HepG2 (cell line): ENCODE data around the gene MYBPC2. TPM values are rescaled to one million over a fixed set of nuclear protein-coding genes. Genes with fewer than 3 reads are reported as not detected.

Experiments used
- AHR ChIP-seq: IDR thresholded peaks from 2 replicates; pipeline ENCODE4 v1.6.1; 2018; ENCODE audit warnings: missing genetic modification reagents, missing compliant biosample characterization
- ATF7-NPFF ChIP-seq: sonication (generic); formaldehyde crosslinking; IDR thresholded peaks from 2 replicates; pipeline ENCODE4 v1.8.1; 2023; ENCODE audit warnings: mild to moderate bottlenecking, low read depth, missing genetic modification reagents, moderate library complexity
- ELF3 ChIP-seq: IDR thresholded peaks from 2 replicates; pipeline ENCODE4 v1.6.1; 2016; ENCODE audit warnings: missing genetic modification reagents, missing compliant biosample characterization
- GATAD2A ChIP-seq: IDR thresholded peaks from 2 replicates; pipeline ENCODE4 v1.6.1; 2016
- GTF2F1 ChIP-seq: fragments of 150-350 bp; IDR thresholded peaks from 2 replicates; pipeline ENCODE4 v1.6.1; 2014; ENCODE audit warnings: low read length
- GZF1 ChIP-seq: sonication (generic); formaldehyde crosslinking; IDR thresholded peaks from 2 replicates; pipeline ENCODE4 v1.5.1; 2020; ENCODE audit warnings: mild to moderate bottlenecking, missing genetic modification reagents
- HDAC2 ChIP-seq: sonication (generic); formaldehyde crosslinking; IDR thresholded peaks from 2 replicates; pipeline ENCODE4 v1.4.0; 2020; ENCODE audit warnings: missing genetic modification reagents
- HIVEP1 ChIP-seq: sonication (generic); formaldehyde crosslinking; IDR thresholded peaks from 2 replicates; pipeline ENCODE4 v1.4.0; 2020; ENCODE audit warnings: mild to moderate bottlenecking, missing genetic modification reagents
- IRF9 ChIP-seq: sonication (generic); formaldehyde crosslinking; IDR thresholded peaks from 2 replicates; pipeline ENCODE4 v1.8.0; 2022; ENCODE audit warnings: missing genetic modification reagents, mild to moderate bottlenecking, borderline replicate concordance
- KDM6A ChIP-seq: IDR thresholded peaks from 2 replicates; pipeline ENCODE4 v1.6.1; 2016; ENCODE audit warnings: low read depth
- MTF1 ChIP-seq: sonication (generic); formaldehyde crosslinking; IDR thresholded peaks from 2 replicates; pipeline ENCODE4 v1.5.0; 2020; ENCODE audit warnings: missing genetic modification reagents
- NR2F6 ChIP-seq, 2 experiments: IDR thresholded peaks; 2 replicates each; pipeline ENCODE4 v1.6.1; 2016; ENCODE audit warnings: antibody characterized with exemption in 1 of 2, mild to moderate bottlenecking in 1 of 2
- PRPF4 ChIP-seq: fragments of 200-400 bp; formaldehyde crosslinking; IDR thresholded peaks from 2 replicates; pipeline ENCODE4 v1.6.1; 2016; ENCODE audit warnings: low read length, low read depth; ENCODE audit not compliant: poor library complexity, severe bottlenecking
- RORA ChIP-seq: sonication (generic); formaldehyde crosslinking; IDR thresholded peaks from 2 replicates; pipeline ENCODE4 v1.5.0; 2020; ENCODE audit warnings: mild to moderate bottlenecking, missing genetic modification reagents, moderate library complexity
- SALL1 ChIP-seq: sonication (generic); formaldehyde crosslinking; IDR thresholded peaks from 2 replicates; pipeline ENCODE4 v1.8.0; 2022; ENCODE audit warnings: mild to moderate bottlenecking, missing genetic modification reagents
- SOX13 ChIP-seq, 3 experiments: fragments of 450-650 bp in 1 of 3; sonication (generic) in 1 of 3; formaldehyde crosslinking in 1 of 3; IDR thresholded peaks in 2 of 3; conservative IDR thresholded peaks in 1 of 3; 2 replicates each; pipeline versions ENCODE4 v1.5.0 to v1.6.1; 2016 to 2020; ENCODE audit warnings: antibody characterized with exemption in 1 of 3, mild to moderate bottlenecking in 1 of 3, missing compliant biosample characterization in 1 of 3, missing genetic modification reagents in 1 of 3, moderate library complexity in 1 of 3
- TEAD3 ChIP-seq: optimal IDR thresholded peaks from 2 replicates; pipeline ENCODE3; 2016; ENCODE audit warnings: borderline replicate concordance
- ZBTB20 ChIP-seq: sonication (generic); formaldehyde crosslinking; IDR thresholded peaks from 2 replicates; pipeline ENCODE4 v1.8.1; 2023; ENCODE audit warnings: missing genetic modification reagents, low read depth, mild to moderate bottlenecking, borderline replicate concordance
- ZFY ChIP-seq: sonication (generic); formaldehyde crosslinking; IDR thresholded peaks from 2 replicates; pipeline ENCODE4 v1.4.0; 2020; ENCODE audit warnings: missing genetic modification reagents
- ZNF138 ChIP-seq: sonication (generic); formaldehyde crosslinking; IDR thresholded peaks from 2 replicates; pipeline ENCODE4 v1.5.0; 2020; ENCODE audit warnings: mild to moderate bottlenecking, low read depth, missing genetic modification reagents
- ZNF207 ChIP-seq: fragments of 450-650 bp; IDR thresholded peaks from 2 replicates; pipeline ENCODE4 v1.6.1; 2016; ENCODE audit warnings: antibody characterized with exemption, borderline replicate concordance
- ZNF350 ChIP-seq: sonication (generic); formaldehyde crosslinking; IDR thresholded peaks from 2 replicates; pipeline ENCODE4 v1.4.0; 2020; ENCODE audit warnings: mild to moderate bottlenecking, low read depth, missing genetic modification reagents, borderline replicate concordance
- ZNF616 ChIP-seq: sonication (generic); formaldehyde crosslinking; IDR thresholded peaks from 2 replicates; pipeline ENCODE4 v1.5.0; 2020; ENCODE audit warnings: low read depth, mild to moderate bottlenecking, missing genetic modification reagents
- ZNF713 ChIP-seq: sonication (generic); formaldehyde crosslinking; IDR thresholded peaks from 2 replicates; pipeline ENCODE4 v1.4.0; 2020; ENCODE audit warnings: mild to moderate bottlenecking, missing genetic modification reagents
- ZNF720 ChIP-seq: sonication (generic); formaldehyde crosslinking; IDR thresholded peaks from 2 replicates; pipeline ENCODE4 v1.4.0; 2020; ENCODE audit warnings: missing genetic modification reagents
- ZNF773 ChIP-seq: sonication (generic); formaldehyde crosslinking; IDR thresholded peaks from 2 replicates; pipeline ENCODE4 v1.4.0; 2020; ENCODE audit warnings: missing genetic modification reagents, borderline replicate concordance
- ZSCAN22 ChIP-seq: sonication (generic); formaldehyde crosslinking; IDR thresholded peaks from 2 replicates; pipeline ENCODE4 v1.4.0; 2020; ENCODE audit warnings: mild to moderate bottlenecking, missing genetic modification reagents
- polyA plus RNA-seq, 8 experiments: library from polyadenylated mRNA; depleted of rRNA in 3 of 8; stranded (reverse) in 7 of 8; unstranded in 1 of 8; fragments of >200 nt; fragmentation: Illumina TruSeq in 4 of 8; extraction: Trizol in 4 of 8; gene quantifications; 2 replicates each; pipeline versions ENCODE4 v1.2.1 to v1.2.3, GENCODE V29; 2011 to 2016; ENCODE audit warnings: low read depth in 4 of 8, missing spikeins in 1 of 8, mixed read lengths in 1 of 8; ENCODE audit not compliant: insufficient read depth in 1 of 8
- total RNA-seq, 5 experiments: library from RNA; depleted of rRNA; stranded (reverse); fragments of >200 nt; fragmentation: Illumina TruSeq; extraction: Trizol; gene quantifications; 2 replicates each; pipeline ENCODE4 v1.2.3, GENCODE V29; 2016; ENCODE audit warnings: low read depth in 1 of 5
- TF ChIP-seq, protein P1 (sequence below): IDR thresholded peaks from 2 replicates; pipeline ENCODE4 v1.6.1; 2012; ENCODE audit warnings: low read length, improper control_type of control experiment

MYBPC2 gene
- total and polyA plus RNA-seq, 2 of the 13 experiments (the other 11 are each of a cell fraction or from before 2014, with no cell fraction given), result not detected

- TF ChIP-seq NR2F6 (IDR thresholded peaks at IDR 0.05) (no peak), NR2F6 (CRISPR knock-in tag; IDR thresholded peaks at IDR 0.05) (peak; percentile 17; the same call in 1 of the 2 replicates), ATF7-NPFF (CRISPR knock-in tag) (no peak), ZNF138 (CRISPR knock-in tag) (no peak), ELF3 (CRISPR knock-in tag) (no peak), RORA (CRISPR knock-in tag) (no peak), ZNF713 (CRISPR knock-in tag) (no peak), ZSCAN22 (peak; percentile 95), MTF1 (CRISPR knock-in tag) (no peak), HIVEP1 (CRISPR knock-in tag) (no peak), ZNF773 (CRISPR knock-in tag) (no peak), ZBTB20 (CRISPR knock-in tag) (no peak), PRPF4 (peak; percentile 51), GTF2F1 (no peak), ZFY (CRISPR knock-in tag) (0 out of 2 replicates have a peak, but pooled peaks have one; percentile 47), ZNF350 (no peak), SOX13 (IDR thresholded peaks at IDR 0.05) (no peak), SOX13 (CRISPR knock-in tag; conservative IDR thresholded peaks at IDR 0.05 in 1 of 2, IDR thresholded peaks at IDR 0.05 in 1 of 2) (peak in 1 of 2 experiments; percentile 54; a peak in 2 of 4 replicates), SALL1 (CRISPR knock-in tag) (no peak), AHR (CRISPR knock-in tag) (no peak), ZNF720 (CRISPR knock-in tag) (no peak), ZNF616 (CRISPR knock-in tag) (no peak), HDAC2 (peak; percentile 23; the same call in 1 of the 2 replicates), GZF1 (CRISPR knock-in tag) (no peak), ZNF207 (no peak), GATAD2A (CRISPR knock-in tag) (peak; percentile 35; the same call in 1 of the 2 replicates), KDM6A (no peak), IRF9 (no peak), TEAD3 (no peak)
- TF ChIP-seq, protein P1, sequence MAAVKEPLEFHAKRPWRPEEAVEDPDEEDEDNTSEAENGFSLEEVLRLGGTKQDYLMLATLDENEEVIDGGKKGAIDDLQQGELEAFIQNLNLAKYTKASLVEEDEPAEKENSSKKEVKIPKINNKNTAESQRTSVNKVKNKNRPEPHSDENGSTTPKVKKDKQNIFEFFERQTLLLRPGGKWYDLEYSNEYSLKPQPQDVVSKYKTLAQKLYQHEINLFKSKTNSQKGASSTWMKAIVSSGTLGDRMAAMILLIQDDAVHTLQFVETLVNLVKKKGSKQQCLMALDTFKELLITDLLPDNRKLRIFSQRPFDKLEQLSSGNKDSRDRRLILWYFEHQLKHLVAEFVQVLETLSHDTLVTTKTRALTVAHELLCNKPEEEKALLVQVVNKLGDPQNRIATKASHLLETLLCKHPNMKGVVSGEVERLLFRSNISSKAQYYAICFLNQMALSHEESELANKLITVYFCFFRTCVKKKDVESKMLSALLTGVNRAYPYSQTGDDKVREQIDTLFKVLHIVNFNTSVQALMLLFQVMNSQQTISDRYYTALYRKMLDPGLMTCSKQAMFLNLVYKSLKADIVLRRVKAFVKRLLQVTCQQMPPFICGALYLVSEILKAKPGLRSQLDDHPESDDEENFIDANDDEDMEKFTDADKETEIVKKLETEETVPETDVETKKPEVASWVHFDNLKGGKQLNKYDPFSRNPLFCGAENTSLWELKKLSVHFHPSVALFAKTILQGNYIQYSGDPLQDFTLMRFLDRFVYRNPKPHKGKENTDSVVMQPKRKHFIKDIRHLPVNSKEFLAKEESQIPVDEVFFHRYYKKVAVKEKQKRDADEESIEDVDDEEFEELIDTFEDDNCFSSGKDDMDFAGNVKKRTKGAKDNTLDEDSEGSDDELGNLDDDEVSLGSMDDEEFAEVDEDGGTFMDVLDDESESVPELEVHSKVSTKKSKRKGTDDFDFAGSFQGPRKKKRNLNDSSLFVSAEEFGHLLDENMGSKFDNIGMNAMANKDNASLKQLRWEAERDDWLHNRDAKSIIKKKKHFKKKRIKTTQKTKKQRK, result no peak
Measured at GRCh38 chr19:50496189-50497021, 63.7 kb downstream of the MYBPC2 start (continued).
